MCF 10A (cell line): ENCODE results near the gene ARHGEF16. TPM values are rescaled to one million over a fixed set of nuclear protein-coding genes. Genes with fewer than 3 reads are reported as not detected.

ENCODE experiments used
- BruUV-seq: library from RNA; stranded (reverse); fragments of 400-500 nt; replicated peaks from 2 replicates; lab custom pipeline; 2021; lab: Mats Ljungman, UMichigan
- CTCF ChIA-PET: fragments of 300-600 bp; sonication (Branson Sonifier 250); formaldehyde crosslinking; extraction: SDS; loops from one replicate; lab custom pipeline; 2021; ENCODE audit warnings: antibody characterized with exemption, inconsistent platforms; lab: Yijun Ruan, JAX
- POLR2A ChIA-PET: fragments of 300-600, 350-650 bp; sonication (Branson Sonifier 250); formaldehyde crosslinking; extraction: SDS; loops from one replicate; lab custom pipeline; 2020; ENCODE audit warnings: antibody characterized with exemption, inconsistent platforms; lab: Yijun Ruan, JAX
- DNase-seq: peaks from one replicate; pipeline ENCODE4 v3.0.0-alpha.2; 2018; ENCODE audit not compliant: unreplicated experiment
- H3K27ac Mint-ChIP-seq: one replicate; pipeline ENCODE4 v1.8.0; 2022; ENCODE audit warnings: mild to moderate bottlenecking, low read depth, mixed read lengths; ENCODE audit not compliant: unreplicated experiment
- H3K27me3 Mint-ChIP-seq: one replicate; pipeline ENCODE4 v1.8.0; 2022; ENCODE audit warnings: mixed read lengths; ENCODE audit not compliant: insufficient read depth, unreplicated experiment
- H3K36me3 Mint-ChIP-seq: one replicate; pipeline ENCODE4 v1.8.0; 2022; ENCODE audit warnings: mild to moderate bottlenecking, moderate library complexity, mixed read lengths; ENCODE audit not compliant: insufficient read depth, unreplicated experiment
- H3K4me1 Mint-ChIP-seq: one replicate; pipeline ENCODE4 v1.8.0; 2022; ENCODE audit warnings: mixed read lengths; ENCODE audit not compliant: insufficient read depth, unreplicated experiment
- H3K4me3 Mint-ChIP-seq: one replicate; pipeline ENCODE4 v1.8.0; 2022; ENCODE audit warnings: mild to moderate bottlenecking, moderate library complexity, mixed read lengths; ENCODE audit not compliant: unreplicated experiment
- H3K9me3 Mint-ChIP-seq: one replicate; pipeline ENCODE4 v1.8.0; 2022; ENCODE audit warnings: mixed read lengths; ENCODE audit not compliant: unreplicated experiment
- intact Hi-C: fragments of 100-400 bp; cut with micrococcal nuclease; formaldehyde crosslinking; loops from 2 replicates; pipeline ENCODE4 v1.14.1; 2022
- total RNA-seq: library from RNA; stranded (reverse); gene quantifications from 2 replicates; pipeline ENCODE4 v1.2.3, GENCODE V29; 2022
- TF ChIP-seq, protein P1 (sequence below): fragments of 200-600 bp; IDR thresholded peaks from one replicate; pipeline ENCODE4 v1.8.0; 2022; ENCODE audit warnings: antibody characterized with exemption, mild to moderate bottlenecking; ENCODE audit not compliant: unreplicated experiment

ARHGEF16 gene
- total RNA-seq, 1 experiment from 2014 or later, result 8.6 TPM

GRCh38 chr1:3463408-3463863 is 9.0 kb downstream of the ARHGEF16 start:
- intact Hi-C loops, result no loop called here
- Mint-ChIP-seq H3K27ac (no peak overlapping the region), H3K27me3 (no peaks in the 10 kb centered on the region), H3K4me1 (no peaks in the 10 kb centered on the region), H3K4me3 (no peak overlapping the region), H3K36me3 (no peaks in the 10 kb centered on the region), H3K9me3 (no peaks in the 10 kb centered on the region)
- CTCF ChIA-PET, result interaction anchor here (0.6 to 2.3 kb wide), 6 partner anchors 9 to 70 kb away, joined by 3 to 11 read pairs (median 4); no protein-coding TSS in a partner anchor
- TF ChIP-seq, protein P1, sequence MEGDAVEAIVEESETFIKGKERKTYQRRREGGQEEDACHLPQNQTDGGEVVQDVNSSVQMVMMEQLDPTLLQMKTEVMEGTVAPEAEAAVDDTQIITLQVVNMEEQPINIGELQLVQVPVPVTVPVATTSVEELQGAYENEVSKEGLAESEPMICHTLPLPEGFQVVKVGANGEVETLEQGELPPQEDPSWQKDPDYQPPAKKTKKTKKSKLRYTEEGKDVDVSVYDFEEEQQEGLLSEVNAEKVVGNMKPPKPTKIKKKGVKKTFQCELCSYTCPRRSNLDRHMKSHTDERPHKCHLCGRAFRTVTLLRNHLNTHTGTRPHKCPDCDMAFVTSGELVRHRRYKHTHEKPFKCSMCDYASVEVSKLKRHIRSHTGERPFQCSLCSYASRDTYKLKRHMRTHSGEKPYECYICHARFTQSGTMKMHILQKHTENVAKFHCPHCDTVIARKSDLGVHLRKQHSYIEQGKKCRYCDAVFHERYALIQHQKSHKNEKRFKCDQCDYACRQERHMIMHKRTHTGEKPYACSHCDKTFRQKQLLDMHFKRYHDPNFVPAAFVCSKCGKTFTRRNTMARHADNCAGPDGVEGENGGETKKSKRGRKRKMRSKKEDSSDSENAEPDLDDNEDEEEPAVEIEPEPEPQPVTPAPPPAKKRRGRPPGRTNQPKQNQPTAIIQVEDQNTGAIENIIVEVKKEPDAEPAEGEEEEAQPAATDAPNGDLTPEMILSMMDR, result no peak
- no TSS peak for BruUV-seq
- POLR2A ChIA-PET, result interaction anchor here (1.4 kb wide), 1 partner anchor 10 kb away, joined by 3 read pairs; no protein-coding TSS in a partner anchor
- no peak for DNase-seq

DNA sequence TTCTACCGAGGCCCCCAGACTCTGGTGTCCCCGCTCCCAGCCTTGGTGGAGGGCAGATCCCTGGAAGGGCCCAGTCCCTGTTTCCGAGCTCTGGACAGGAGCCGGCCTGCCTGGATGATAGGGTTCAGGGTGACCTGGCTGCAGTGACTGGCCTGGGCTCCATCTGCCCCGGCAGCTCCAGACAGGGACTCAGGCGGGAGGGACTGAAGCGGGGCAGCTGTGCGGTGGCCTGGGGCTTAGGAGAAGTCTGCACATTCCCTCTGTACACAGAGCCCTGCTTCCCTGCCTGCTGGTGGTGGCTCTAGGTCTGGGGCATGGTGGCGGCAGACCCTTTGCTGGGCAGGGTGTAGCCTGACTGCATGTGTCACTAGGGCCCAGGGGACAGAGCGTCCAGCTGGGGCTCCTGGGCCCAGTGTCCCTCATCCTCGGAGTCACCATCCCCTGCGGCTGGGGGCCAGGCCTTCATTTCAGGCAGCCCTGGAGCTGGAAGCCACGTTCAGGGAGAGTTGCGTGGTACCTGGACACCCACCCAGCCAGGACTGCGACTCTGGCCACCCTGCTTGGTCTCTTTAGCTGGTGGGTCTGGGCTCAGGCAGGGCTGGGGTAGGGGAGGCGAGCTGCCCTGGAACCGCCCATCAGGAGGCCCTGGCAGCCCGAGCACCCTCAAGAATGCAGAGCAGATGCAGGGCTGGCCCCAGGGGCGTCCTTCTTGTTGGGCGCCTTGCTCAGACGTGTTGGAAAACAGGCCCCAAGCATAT is 9.6 kb downstream of the ARHGEF16 start:
- intact Hi-C loops, result no loop called here
- Mint-ChIP-seq H3K36me3 (no peaks in the 10 kb centered on the region), H3K27ac (no peak overlapping the region), H3K9me3 (no peaks in the 10 kb centered on the region), H3K27me3 (no peaks in the 10 kb centered on the region), H3K4me1 (no peaks in the 10 kb centered on the region), H3K4me3 (no peak overlapping the region)
- no peak for DNase-seq
- TF ChIP-seq, protein P1, result no peak
- ChIA-PET CTCF (interaction anchor here (0.5 to 2.3 kb wide), 6 partner anchors 8 to 162 kb away, joined by 3 to 11 read pairs (median 4); no protein-coding TSS in a partner anchor), POLR2A (interaction anchor here (1.4 kb wide), 1 partner anchor 11 kb away, joined by 3 read pairs; no protein-coding TSS in a partner anchor)
- no TSS peak for BruUV-seq

DNA sequence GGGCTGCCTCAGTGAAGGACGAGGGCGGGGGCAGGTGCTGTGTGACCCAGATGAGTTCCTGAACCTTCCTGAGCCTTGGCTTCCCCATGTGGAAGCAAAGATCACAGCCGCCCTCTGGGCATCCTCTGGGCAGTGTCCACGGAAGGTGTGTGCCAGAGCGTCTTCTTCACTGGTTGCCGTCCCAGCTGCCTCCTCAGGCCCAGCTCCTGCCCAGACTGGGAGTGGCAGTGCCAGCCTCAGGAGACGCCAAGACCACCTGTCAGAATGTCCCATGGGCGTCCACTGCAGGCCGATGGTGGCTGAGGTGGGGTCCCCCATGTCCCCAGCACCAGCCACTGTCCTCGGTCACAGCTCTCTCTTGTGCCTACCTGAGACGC is 10.2 kb downstream of the ARHGEF16 start:
- TF ChIP-seq, protein P1, result no peak
- no peak overlapping the region for H3K27ac Mint-ChIP-seq
- POLR2A ChIA-PET, result no interaction called here
- H3K9me3 Mint-ChIP-seq, result no peaks in the 10 kb centered on the region
- H3K4me1 Mint-ChIP-seq, result no peaks in the 10 kb centered on the region
- DNase-seq, result no peak
- H3K27me3 Mint-ChIP-seq, result no peaks in the 10 kb centered on the region
- H3K36me3 Mint-ChIP-seq, result no peaks in the 10 kb centered on the region
- BruUV-seq, result no TSS peak
- H3K4me3 Mint-ChIP-seq, result no peak overlapping the region
- intact Hi-C loops, result no loop called here
- CTCF ChIA-PET, result interaction anchor here (0.5 to 2.3 kb wide), 3 partner anchors 11 to 162 kb away, joined by 4 to 11 read pairs (median 9); no protein-coding TSS in a partner anchor
